HCT116 (cell line): ENCODE data around the gene APOB. TPM values are rescaled to one million over a fixed set of nuclear protein-coding genes. Genes with fewer than 3 reads are reported as not detected.
"Not testable (repeated sequence)": the region's sequence is repeated elsewhere in the genome, so short reads cannot be mapped to it uniquely, and the experiment has no call there.

Experiments
- ATAC-seq: fragments of 200-7000 bp; cut with Tn5 transposase; 2 replicates; pipeline ENCODE4 v1.9.1; 2020; ENCODE audit warnings: mild to moderate bottlenecking, moderate library complexity
- BruUV-seq: library from RNA; stranded (reverse); fragments of 400-500 nt; replicated peaks from 2 replicates; lab custom pipeline; 2021; lab: Mats Ljungman, UMichigan
- CTCF ChIA-PET: fragments of 300-600 bp; sonication (Branson Sonifier 250); formaldehyde crosslinking; loops from one replicate; lab custom pipeline; 2021; ENCODE audit warnings: antibody characterized with exemption; lab: Charles Lee
- POLR2A ChIA-PET: fragments of 300-600, 350-600 bp; sonication (Branson Sonifier 250); formaldehyde crosslinking; loops from one replicate; lab custom pipeline; 2021; ENCODE audit warnings: antibody characterized with exemption; lab: Charles Lee
- RAD21 ChIA-PET, 2 experiments: fragments of 300-600 bp; sonication (Branson Sonifier 250); formaldehyde crosslinking; loops; one replicate each; lab custom pipeline; 2023; ENCODE audit warnings: low total read pairs in 2 of 2; ENCODE audit not compliant: uncharacterized antibody in 2 of 2, unreplicated experiment in 2 of 2, low non-redundant PET in 1 of 2; lab: Charles Lee
- DNase-seq: peaks from one replicate; pipeline ENCODE4 v3.0.0-alpha.2; 2010; ENCODE audit warnings: low read depth, low spot score
- H2AFZ ChIP-seq: fragments of 200-600 bp; shearing (Covaris generic), sonication (generic); 2 replicates; pipeline ENCODE4 v1.6.1; 2017; ENCODE audit warnings: low read depth, mixed run types, mixed read lengths, antibody characterized with exemption, low read length; ENCODE audit not compliant: poor library complexity, severe bottlenecking
- H3K27ac ChIP-seq: 2 replicates; pipeline ENCODE4 v1.5.1; 2012; ENCODE audit warnings: low read depth, low read length
- H3K27me3 ChIP-seq: fragments of 200-600 bp; sonication (generic); 2 replicates; pipeline ENCODE4 v1.6.1; 2016; ENCODE audit warnings: mixed run types, low read length, mixed read lengths; ENCODE audit not compliant: insufficient read depth
- H3K36me3 ChIP-seq, 2 experiments: fragments of 200-500 bp in 1 of 2; fragments of 200-600 bp in 1 of 2; sonication (Bioruptor generic) in 1 of 2; sonication (generic) in 1 of 2; 2 replicates each; pipeline versions ENCODE4 v1.5.1 to v1.6.1; 2014 to 2016; ENCODE audit warnings: low read length in 2 of 2, inconsistent platforms in 1 of 2, mixed read lengths in 1 of 2, mixed run types in 1 of 2; ENCODE audit not compliant: insufficient read depth in 2 of 2, control insufficient read depth in 1 of 2
- H3K4me1 ChIP-seq, 2 experiments: fragments of 200-600 bp in 1 of 2; sonication (generic) in 1 of 2; 2 replicates each; pipeline versions ENCODE4 v1.5.1 to v1.6.1; 2012 to 2017; ENCODE audit warnings: low read length in 2 of 2, inconsistent platforms in 1 of 2, mild to moderate bottlenecking in 1 of 2, mixed read lengths in 1 of 2, mixed run types in 1 of 2, moderate library complexity in 1 of 2; ENCODE audit not compliant: insufficient read depth in 2 of 2, control insufficient read depth in 1 of 2
- H3K4me2 ChIP-seq: fragments of 200-600 bp; sonication (generic); 2 replicates; pipeline ENCODE4 v1.6.1; 2017; ENCODE audit warnings: mixed run types, low read length, mixed read lengths
- H3K4me3 ChIP-seq, 2 experiments: fragments of 200-600 bp in 1 of 2; sonication (generic) in 1 of 2; replicated peaks in 1 of 2; 2 replicates each; pipeline ENCODE4 v1.5.1; 2011 to 2016; ENCODE audit warnings: low read length in 2 of 2, control low read depth in 1 of 2, low read depth in 1 of 2, mild to moderate bottlenecking in 1 of 2, mixed read lengths in 1 of 2, mixed run types in 1 of 2
- H3K79me2 ChIP-seq: fragments of 200-600 bp; sonication (generic); 2 replicates; pipeline ENCODE4 v1.6.1; 2017; ENCODE audit warnings: mild to moderate bottlenecking, mixed run types, low read length, moderate library complexity, mixed read lengths; ENCODE audit not compliant: insufficient read depth
- H3K9ac ChIP-seq: fragments of 200-600 bp; sonication (generic); 2 replicates; pipeline ENCODE4 v1.6.1; 2016; ENCODE audit warnings: low read length, mixed read lengths
- H3K9me2 ChIP-seq: fragments of 200-600 bp; sonication (generic), shearing (Covaris generic); 2 replicates; pipeline ENCODE4 v1.6.1; 2017; ENCODE audit warnings: mixed run types, mild to moderate bottlenecking, moderate library complexity; ENCODE audit not compliant: insufficient read depth
- H3K9me3 ChIP-seq, 2 experiments: fragments of 200-500 bp in 1 of 2; fragments of 200-600 bp in 1 of 2; sonication (Bioruptor generic) in 1 of 2; sonication (generic) in 1 of 2; 2 replicates each; pipeline ENCODE4 v1.6.1; 2014 to 2017; ENCODE audit warnings: low read length in 2 of 2, mixed read lengths in 2 of 2, inconsistent platforms in 1 of 2, low read depth in 1 of 2, mild to moderate bottlenecking in 1 of 2, mixed run types in 1 of 2, moderate library complexity in 1 of 2; ENCODE audit not compliant: control insufficient read depth in 1 of 2, insufficient read depth in 1 of 2
- H4K20me1 ChIP-seq: fragments of 200-600 bp; sonication (generic), shearing (Covaris generic); 2 replicates; pipeline ENCODE4 v1.6.1; 2017; ENCODE audit warnings: mixed run types, mild to moderate bottlenecking, moderate library complexity; ENCODE audit not compliant: insufficient read depth
- CBX3 ChIP-seq: IDR thresholded peaks from 2 replicates; pipeline ENCODE4 v1.6.1; 2012; ENCODE audit warnings: low read depth
- EGR1 ChIP-seq: IDR thresholded peaks from 2 replicates; pipeline ENCODE4 v1.6.1; 2012; ENCODE audit warnings: low read depth
- EZH2 ChIP-seq: fragments of 200-600 bp; sonication (generic); IDR thresholded peaks from 2 replicates; pipeline ENCODE4 v1.6.1; 2017; ENCODE audit warnings: antibody characterized with exemption, mixed run types
- SRF ChIP-seq: IDR thresholded peaks from 2 replicates; pipeline ENCODE4 v1.6.1; 2012; ENCODE audit warnings: low read depth
- intact Hi-C: fragments of 100-400 bp; cut with micrococcal nuclease; formaldehyde crosslinking; loops from 2 replicates; pipeline ENCODE4 v1.10.0; 2022
- total RNA-seq: library from RNA; stranded (reverse); gene quantifications from one replicate; pipeline ENCODE4 v1.2.1, GENCODE V29; 2021; ENCODE audit not compliant: unreplicated experiment
- TF ChIP-seq, protein P1 (sequence below): IDR thresholded peaks from 2 replicates; pipeline ENCODE4 v1.6.1; 2012; ENCODE audit warnings: low read depth

APOB gene
- total RNA-seq, 1 experiment from 2014 or later = 1.6 TPM

- TF ChIP-seq, protein P1, sequence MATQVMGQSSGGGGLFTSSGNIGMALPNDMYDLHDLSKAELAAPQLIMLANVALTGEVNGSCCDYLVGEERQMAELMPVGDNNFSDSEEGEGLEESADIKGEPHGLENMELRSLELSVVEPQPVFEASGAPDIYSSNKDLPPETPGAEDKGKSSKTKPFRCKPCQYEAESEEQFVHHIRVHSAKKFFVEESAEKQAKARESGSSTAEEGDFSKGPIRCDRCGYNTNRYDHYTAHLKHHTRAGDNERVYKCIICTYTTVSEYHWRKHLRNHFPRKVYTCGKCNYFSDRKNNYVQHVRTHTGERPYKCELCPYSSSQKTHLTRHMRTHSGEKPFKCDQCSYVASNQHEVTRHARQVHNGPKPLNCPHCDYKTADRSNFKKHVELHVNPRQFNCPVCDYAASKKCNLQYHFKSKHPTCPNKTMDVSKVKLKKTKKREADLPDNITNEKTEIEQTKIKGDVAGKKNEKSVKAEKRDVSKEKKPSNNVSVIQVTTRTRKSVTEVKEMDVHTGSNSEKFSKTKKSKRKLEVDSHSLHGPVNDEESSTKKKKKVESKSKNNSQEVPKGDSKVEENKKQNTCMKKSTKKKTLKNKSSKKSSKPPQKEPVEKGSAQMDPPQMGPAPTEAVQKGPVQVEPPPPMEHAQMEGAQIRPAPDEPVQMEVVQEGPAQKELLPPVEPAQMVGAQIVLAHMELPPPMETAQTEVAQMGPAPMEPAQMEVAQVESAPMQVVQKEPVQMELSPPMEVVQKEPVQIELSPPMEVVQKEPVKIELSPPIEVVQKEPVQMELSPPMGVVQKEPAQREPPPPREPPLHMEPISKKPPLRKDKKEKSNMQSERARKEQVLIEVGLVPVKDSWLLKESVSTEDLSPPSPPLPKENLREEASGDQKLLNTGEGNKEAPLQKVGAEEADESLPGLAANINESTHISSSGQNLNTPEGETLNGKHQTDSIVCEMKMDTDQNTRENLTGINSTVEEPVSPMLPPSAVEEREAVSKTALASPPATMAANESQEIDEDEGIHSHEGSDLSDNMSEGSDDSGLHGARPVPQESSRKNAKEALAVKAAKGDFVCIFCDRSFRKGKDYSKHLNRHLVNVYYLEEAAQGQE = no peak
- TF ChIP-seq EZH2 = no peak
- no peak for TF ChIP-seq EGR1
- TF ChIP-seq CBX3 = no peak
- TF ChIP-seq SRF = no peak
Observed at GRCh38 chr2:21029519-21029918, 14.4 kb downstream of the APOB start (continued).

DNA sequence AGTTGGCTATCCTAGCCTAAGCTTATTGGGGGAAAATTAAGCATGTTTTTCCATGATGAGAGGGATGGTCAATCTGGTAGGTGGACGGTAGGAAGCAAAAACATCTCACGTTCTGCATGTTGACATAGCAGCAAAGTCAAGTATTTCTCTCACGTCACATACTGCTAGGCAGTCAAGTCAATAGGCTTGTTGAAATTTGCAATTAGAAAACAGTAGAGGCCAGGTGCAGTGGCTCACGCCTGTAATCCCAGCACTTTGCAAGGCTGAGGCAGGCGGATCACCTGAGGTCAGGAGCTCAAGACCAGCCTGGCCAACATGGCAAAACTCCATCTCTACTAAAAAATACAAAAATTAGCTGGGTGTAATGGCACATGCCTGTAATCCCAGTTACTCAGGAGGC, 14.9 kb downstream of the APOB start:
- BruUV-seq, H3K4me1 ChIP-seq, H3K4me2 ChIP-seq: not testable (repeated sequence)

More for the DNA sequence above, 14.9 kb downstream of the APOB start:
- POLR2A ChIA-PET, H3K9me2 ChIP-seq, H4K20me1 ChIP-seq, H3K4me3 ChIP-seq, DNase-seq, H3K36me3 ChIP-seq, ATAC-seq, H3K79me2 ChIP-seq, RAD21 ChIA-PET, H2AFZ ChIP-seq, H3K9me3 ChIP-seq, intact Hi-C loops, H3K27ac ChIP-seq, H3K9ac ChIP-seq: not testable (repeated sequence)
- H3K27me3 ChIP-seq = peaks cover 24% of the 10 kb centered on the region
- CTCF ChIA-PET = interaction anchor here (1.9 to 3.1 kb wide), 2 partner anchors 351 to 368 kb away, joined by 6 to 31 read pairs; no protein-coding TSS in a partner anchor
